Ovary (tissue), 3 donors: Measurements from ENCODE around the gene TFF1.

Experiments
- CTCF ChIP-seq, 3 donors: fragments of 450-650 bp in 2 of 3; fragments of 200-600 bp in 1 of 3; IDR thresholded peaks; one replicate each; pipeline versions ENCODE4 v1.5.1 to v1.8.0; 2016 to 2022; ENCODE audit warnings: antibody characterized with exemption in 3 of 3, mild to moderate bottlenecking in 1 of 3
- POLR2A ChIP-seq: fragments of 450-650 bp; IDR thresholded peaks from one replicate; pipeline ENCODE4 v1.6.1; 2017; ENCODE audit warnings: antibody characterized with exemption, mild to moderate bottlenecking, moderate library complexity
- donor health status: DM: no; HTN: no; CAD: no.

GRCh38 chr21:42393443-42393950 lies 27.2 kb upstream of the TFF1 start:
- TF ChIP-seq CTCF (IDR thresholded peaks at IDR 0.05) (no peak), POLR2A (no peak)
